Colonic mucosa (tissue), 4 donors: ENCODE data around the gene OR1A2. TPM values are rescaled to one million over a fixed set of nuclear protein-coding genes. Genes with fewer than 3 reads are reported as not detected.

Experiments used
- DNase-seq: peaks from one replicate; pipeline ENCODE4 v3.0.0-alpha.2; 2020
- H3K27ac ChIP-seq: fragments of 200-600 bp; one replicate; pipeline ENCODE4 v1.8.0; 2021
- H3K27me3 ChIP-seq: fragments of 200-600 bp; one replicate; pipeline ENCODE4 v1.8.0; 2021
- H3K36me3 ChIP-seq: fragments of 200-600 bp; one replicate; pipeline ENCODE4 v1.8.0; 2021
- H3K4me1 ChIP-seq: fragments of 200-600 bp; one replicate; pipeline ENCODE4 v1.8.0; 2021; ENCODE audit warnings: mild to moderate bottlenecking
- H3K4me3 ChIP-seq: fragments of 200-600 bp; one replicate; pipeline ENCODE4 v1.8.0; 2021
- H3K9ac ChIP-seq, 2 donors: one replicate each; pipeline ENCODE4 v1.7.0; 2013; ENCODE audit warnings: control low read depth in 2 of 2, low read depth in 2 of 2, low read length in 2 of 2
- H3K9me3 ChIP-seq: fragments of 200-600 bp; one replicate; pipeline ENCODE4 v1.8.0; 2021
- CTCF ChIP-seq: fragments of 200-600 bp; IDR thresholded peaks from one replicate; pipeline ENCODE4 v1.8.0; 2022; ENCODE audit warnings: antibody characterized with exemption, mild to moderate bottlenecking
- intact Hi-C: fragments of 100-400 bp; cut with DNase I; formaldehyde crosslinking; loops from one replicate; pipeline ENCODE4 v1.14.1; 2022
- total RNA-seq, 2 donors: library from RNA; stranded (reverse); fragmentation: NEBNext Ultra II Directional in 1 of 2; extraction: Animal tissue kit (Norgen Biotek cat#: 25700) in 1 of 2; gene quantifications; one replicate each; pipeline ENCODE4 v1.2.1, GENCODE V29; 2021
- donor health status: healthy.
- donor health status: DM: no; HTN: no; CAD: no.
- donor health status: DM: no; HTN: no; CAD: no.

OR1A2 gene
- not detected for total RNA-seq

- H3K4me3 ChIP-seq, result no peak within 1 kb of the TSS
- no peaks in the 10 kb centered on the region for H3K9me3 ChIP-seq
- no peaks in the 10 kb centered on the region for H3K36me3 ChIP-seq
- TF ChIP-seq CTCF, result no peak
- H3K9ac ChIP-seq, result no peak within 1 kb of the TSS
- DNase-seq, result no peak
- H3K27ac ChIP-seq, result no peak within 1 kb of the TSS
- intact Hi-C loops, result no loop called here
- no peaks in the 10 kb centered on the region for H3K27me3 ChIP-seq
- H3K4me1 ChIP-seq, result no peaks in the 10 kb centered on the region
Observed at GRCh38 chr17:3197219-3197618, at the start of gene OR1A2. Gene OR1A2, plus strand, starts transcription at chr17:3197519. Its CDS starts 0 bp downstream, at chr17:3197519.

GRCh38 chr17:3157218-3157617, 40.1 kb upstream of the OR1A2 start:
- no peak for TF ChIP-seq CTCF
- Histone ChIP-seq H3K27me3 (no peaks in the 10 kb centered on the region), H3K9me3 (no peaks in the 10 kb centered on the region), H3K36me3 (no peaks in the 10 kb centered on the region), H3K4me1 (no peaks in the 10 kb centered on the region), H3K9ac (no peak overlapping the region), H3K27ac (no peak overlapping the region), H3K4me3 (no peak overlapping the region)
- no peak for DNase-seq
- intact Hi-C loops, result no loop called here

- H3K27me3 ChIP-seq, result no peaks in the 10 kb centered on the region
- H3K27ac ChIP-seq, result no peak overlapping the region
- H3K36me3 ChIP-seq, result no peaks in the 10 kb centered on the region
- no peak overlapping the region for H3K9ac ChIP-seq
- no peaks in the 10 kb centered on the region for H3K4me1 ChIP-seq
- intact Hi-C loops, result no loop called here
- no peak for TF ChIP-seq CTCF
- no peak overlapping the region for H3K4me3 ChIP-seq
- no peak for DNase-seq
- H3K9me3 ChIP-seq, result no peaks in the 10 kb centered on the region
Observed at GRCh38 chr17:3167574-3167973, 29.7 kb upstream of the OR1A2 start.

- no peak for TF ChIP-seq CTCF
- H3K9ac ChIP-seq, result no peak overlapping the region
- H3K27ac ChIP-seq, result no peak overlapping the region
- intact Hi-C loops, result no loop called here
- H3K9me3 ChIP-seq, result no peaks in the 10 kb centered on the region
- no peak for DNase-seq
- no peaks in the 10 kb centered on the region for H3K4me1 ChIP-seq
- no peaks in the 10 kb centered on the region for H3K27me3 ChIP-seq
- no peak overlapping the region for H3K4me3 ChIP-seq
- no peaks in the 10 kb centered on the region for H3K36me3 ChIP-seq
Observed at GRCh38 chr17:3189961-3190360, 7.4 kb upstream of the OR1A2 start.

- intact Hi-C loops, result no loop called here
- H3K4me1 ChIP-seq, result no peaks in the 10 kb centered on the region
- TF ChIP-seq CTCF, result no peak
Observed at GRCh38 chr17:3207367-3207766, 10.0 kb downstream of the OR1A2 start, which contains the start of gene OR1A1. Gene OR1A1, plus strand, starts transcription at chr17:3207667. Its CDS starts 7,954 bp downstream, at chr17:3215621.

More at GRCh38 chr17:3207367-3207766, 10.0 kb downstream of the OR1A2 start, which contains the start of gene OR1A1:
- no peak within 1 kb of the TSS for H3K9ac ChIP-seq
- DNase-seq, result no peak
- H3K9me3 ChIP-seq, result no peaks in the 10 kb centered on the region
- no peak within 1 kb of the TSS for H3K4me3 ChIP-seq
- H3K27ac ChIP-seq, result no peak within 1 kb of the TSS
- H3K27me3 ChIP-seq, result no peaks in the 10 kb centered on the region
- H3K36me3 ChIP-seq, result no peaks in the 10 kb centered on the region
